Thyroid gland (tissue), 4 donors: Measurements from ENCODE around the gene TSHZ1. TPM values are rescaled to one million over a fixed set of nuclear protein-coding genes. Genes with fewer than 3 reads are reported as not detected.

Experiments
- DNase-seq, 2 donors: peaks; one replicate each; pipeline ENCODE4 v3.0.0-alpha.2; 2019
- H3K27ac ChIP-seq, 3 donors: fragments of 200-600 bp; sonication (generic); 1 replicate in 2 of 3; 2 replicates in 1 of 3; pipeline ENCODE4 v1.5.1; 2016 to 2019; ENCODE audit warnings: mild to moderate bottlenecking in 1 of 3, moderate library complexity in 1 of 3
- H3K27me3 ChIP-seq: fragments of 200-600 bp; sonication (generic); one replicate; pipeline ENCODE4 v1.5.1; 2019
- H3K36me3 ChIP-seq, 2 donors: fragments of 200-600 bp; sonication (generic); one replicate each; pipeline ENCODE4 v1.5.1; 2016 to 2019
- H3K4me1 ChIP-seq, 2 donors: fragments of 200-600 bp; sonication (generic); one replicate each; pipeline ENCODE4 v1.5.1; 2017 to 2019
- H3K4me3 ChIP-seq, 3 donors: fragments of 200-600 bp; sonication (generic); replicated peaks in 1 of 3; 1 replicate in 2 of 3; 2 replicates in 1 of 3; pipeline ENCODE4 v1.5.1; 2016; ENCODE audit warnings: mild to moderate bottlenecking in 1 of 3
- H3K9me3 ChIP-seq: fragments of 200-600 bp; sonication (generic); one replicate; pipeline ENCODE4 v1.5.1; 2017
- POLR2A ChIP-seq, 2 donors: fragments of 450-650 bp; IDR thresholded peaks; one replicate each; pipeline ENCODE4 v1.6.1; 2017; ENCODE audit warnings: antibody characterized with exemption in 2 of 2, mild to moderate bottlenecking in 2 of 2, moderate library complexity in 1 of 2
- WGBS, 2 donors: methylation state at CpG; one replicate each; pipeline ENCODE4 v1.1.5; 2017; 5-methylcytosine and 5-hydroxymethylcytosine counted together
- intact Hi-C: fragments of 100-400 bp; cut with DNase I; formaldehyde crosslinking; loops from one replicate; pipeline ENCODE4 v1.15.1; 2023
- total RNA-seq, 4 donors: library from RNA; depleted of rRNA; stranded (reverse); fragments of >200 nt; gene quantifications; one replicate each; pipeline ENCODE4 v1.2.3, GENCODE V29; 2016
- TF ChIP-seq, protein P1 (sequence below), 6 experiments: fragments of 200-600 bp in 3 of 6; fragments of 450-650 bp in 3 of 6; sonication (generic) in 3 of 6; IDR thresholded peaks; one replicate each; pipeline ENCODE4 v1.5.1; 2016 to 2019; ENCODE audit warnings: antibody characterized with exemption in 6 of 6, mild to moderate bottlenecking in 2 of 6, inconsistent platforms in 1 of 6, moderate library complexity in 1 of 6

The TSHZ1 gene
- total RNA-seq, 4 donors from 2014 or later: 17.9 to 22.2 (median 19.0) TPM

DNA sequence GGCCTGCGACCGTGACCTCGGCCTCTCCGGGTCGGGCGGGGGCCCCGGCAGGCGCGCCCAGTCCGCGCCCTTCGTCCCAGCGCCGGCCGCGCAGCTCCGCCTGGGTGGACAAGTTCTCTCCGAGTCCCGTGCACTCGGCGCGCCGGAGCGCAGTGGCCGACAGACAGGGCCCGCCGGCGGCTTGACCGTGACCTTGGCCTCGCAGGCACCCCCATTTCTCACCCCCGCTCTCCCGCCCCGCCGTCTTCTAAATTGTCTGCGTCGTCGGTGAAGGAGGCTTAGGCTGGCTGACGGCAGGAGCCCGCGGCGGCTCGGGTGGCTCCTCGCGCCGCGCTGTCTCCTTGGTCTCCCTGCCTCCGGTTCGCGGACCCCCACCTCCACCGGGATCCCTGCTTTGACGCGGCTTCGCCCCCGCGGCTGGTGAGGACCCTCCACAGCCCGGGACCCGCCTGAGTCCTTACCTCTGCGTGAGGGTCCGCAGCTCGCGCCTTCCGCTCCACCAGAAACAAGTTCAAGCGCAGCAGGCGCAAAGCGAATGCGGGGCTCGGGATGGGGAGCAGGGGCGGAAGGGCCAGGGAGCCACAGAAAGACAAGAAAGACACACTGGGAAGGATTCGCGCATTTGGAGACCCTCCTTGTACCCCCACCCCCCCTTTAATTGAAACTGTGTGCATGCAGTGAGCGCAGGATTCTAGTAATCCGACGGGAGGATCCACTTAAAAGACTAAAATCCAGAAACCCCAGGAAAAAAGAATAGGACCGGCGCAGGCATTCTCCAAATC is 5.7 kb upstream of the TSHZ1 start:
- intact Hi-C loops: loop anchor here (10.0 kb wide), 1 partner anchor 130 kb away; no protein-coding TSS in a partner anchor
- H3K4me1 ChIP-seq: peaks cover 22 to 39% of the 10 kb centered on the region in 2 donors
- peak overlapping the region in 2 of 3 donors; percentile 23 to 29 for H3K4me3 ChIP-seq
- no peaks in the 10 kb centered on the region for H3K9me3 ChIP-seq
- WGBS, 2 donors: 27 to 60% methylated on average over 30 to 41 of the region's 75 CpGs
- no peaks in the 10 kb centered on the region for H3K27me3 ChIP-seq
- H3K36me3 ChIP-seq: peaks cover 3 to 6% of the 10 kb centered on the region in 2 donors
- TF ChIP-seq, protein P1, sequence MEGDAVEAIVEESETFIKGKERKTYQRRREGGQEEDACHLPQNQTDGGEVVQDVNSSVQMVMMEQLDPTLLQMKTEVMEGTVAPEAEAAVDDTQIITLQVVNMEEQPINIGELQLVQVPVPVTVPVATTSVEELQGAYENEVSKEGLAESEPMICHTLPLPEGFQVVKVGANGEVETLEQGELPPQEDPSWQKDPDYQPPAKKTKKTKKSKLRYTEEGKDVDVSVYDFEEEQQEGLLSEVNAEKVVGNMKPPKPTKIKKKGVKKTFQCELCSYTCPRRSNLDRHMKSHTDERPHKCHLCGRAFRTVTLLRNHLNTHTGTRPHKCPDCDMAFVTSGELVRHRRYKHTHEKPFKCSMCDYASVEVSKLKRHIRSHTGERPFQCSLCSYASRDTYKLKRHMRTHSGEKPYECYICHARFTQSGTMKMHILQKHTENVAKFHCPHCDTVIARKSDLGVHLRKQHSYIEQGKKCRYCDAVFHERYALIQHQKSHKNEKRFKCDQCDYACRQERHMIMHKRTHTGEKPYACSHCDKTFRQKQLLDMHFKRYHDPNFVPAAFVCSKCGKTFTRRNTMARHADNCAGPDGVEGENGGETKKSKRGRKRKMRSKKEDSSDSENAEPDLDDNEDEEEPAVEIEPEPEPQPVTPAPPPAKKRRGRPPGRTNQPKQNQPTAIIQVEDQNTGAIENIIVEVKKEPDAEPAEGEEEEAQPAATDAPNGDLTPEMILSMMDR (IDR thresholded peaks at IDR 0.05): no peak
- TF ChIP-seq POLR2A (IDR thresholded peaks at IDR 0.05): no peak
- peak overlapping the region in 2 of 3 donors; percentile 19 to 47 for H3K27ac ChIP-seq
- peak; percentile 62 to 75 for DNase-seq

DNA sequence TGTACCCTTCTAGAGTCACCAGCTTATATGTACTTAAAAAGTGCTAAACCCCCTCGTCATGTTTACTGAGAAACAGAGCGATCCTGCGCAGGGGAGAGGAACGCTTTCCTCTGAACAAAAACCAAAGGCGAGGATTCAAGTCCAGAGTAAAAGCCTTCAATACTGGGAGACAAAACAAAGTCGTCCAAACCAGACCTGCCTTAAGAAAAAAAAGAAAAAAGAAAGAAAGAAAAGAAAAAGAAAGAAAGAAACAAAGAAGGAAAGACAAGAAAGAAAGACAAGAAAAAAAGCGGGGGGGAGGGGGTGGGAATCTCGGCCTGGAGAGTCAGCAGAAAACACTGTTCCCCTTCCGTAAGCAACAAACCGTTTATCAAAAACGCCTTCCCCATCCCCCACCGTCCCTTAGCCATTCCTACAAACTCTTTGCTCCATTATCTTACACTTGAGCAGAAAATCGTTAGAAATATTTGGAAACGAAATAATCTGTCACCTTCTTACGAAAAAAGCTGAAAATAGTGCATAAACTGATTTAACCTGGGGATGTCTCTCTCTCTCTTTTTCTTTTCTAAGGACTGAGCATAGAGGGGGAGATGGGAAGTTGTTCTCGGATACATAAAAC is 5.0 kb upstream of the TSHZ1 start:
- Histone ChIP-seq H3K4me3 (no peak overlapping the region), H3K9me3 (no peaks in the 10 kb centered on the region), H3K36me3 (peaks cover 3 to 4% of the 10 kb centered on the region in 2 donors), H3K27me3 (no peaks in the 10 kb centered on the region), H3K27ac (no peak overlapping the region), H3K4me1 (peaks cover 28 to 39% of the 10 kb centered on the region in 2 donors)
- TF ChIP-seq, protein P1 (IDR thresholded peaks at IDR 0.05): no peak
- TF ChIP-seq POLR2A (IDR thresholded peaks at IDR 0.05): no peak
- no peak for DNase-seq
- 86 to 89% methylated on average over 16 of the region's 16 CpGs for WGBS, 2 donors
- intact Hi-C loops: loop anchor here (10.0 kb wide), 1 partner anchor 131 kb away; no protein-coding TSS in a partner anchor

DNA sequence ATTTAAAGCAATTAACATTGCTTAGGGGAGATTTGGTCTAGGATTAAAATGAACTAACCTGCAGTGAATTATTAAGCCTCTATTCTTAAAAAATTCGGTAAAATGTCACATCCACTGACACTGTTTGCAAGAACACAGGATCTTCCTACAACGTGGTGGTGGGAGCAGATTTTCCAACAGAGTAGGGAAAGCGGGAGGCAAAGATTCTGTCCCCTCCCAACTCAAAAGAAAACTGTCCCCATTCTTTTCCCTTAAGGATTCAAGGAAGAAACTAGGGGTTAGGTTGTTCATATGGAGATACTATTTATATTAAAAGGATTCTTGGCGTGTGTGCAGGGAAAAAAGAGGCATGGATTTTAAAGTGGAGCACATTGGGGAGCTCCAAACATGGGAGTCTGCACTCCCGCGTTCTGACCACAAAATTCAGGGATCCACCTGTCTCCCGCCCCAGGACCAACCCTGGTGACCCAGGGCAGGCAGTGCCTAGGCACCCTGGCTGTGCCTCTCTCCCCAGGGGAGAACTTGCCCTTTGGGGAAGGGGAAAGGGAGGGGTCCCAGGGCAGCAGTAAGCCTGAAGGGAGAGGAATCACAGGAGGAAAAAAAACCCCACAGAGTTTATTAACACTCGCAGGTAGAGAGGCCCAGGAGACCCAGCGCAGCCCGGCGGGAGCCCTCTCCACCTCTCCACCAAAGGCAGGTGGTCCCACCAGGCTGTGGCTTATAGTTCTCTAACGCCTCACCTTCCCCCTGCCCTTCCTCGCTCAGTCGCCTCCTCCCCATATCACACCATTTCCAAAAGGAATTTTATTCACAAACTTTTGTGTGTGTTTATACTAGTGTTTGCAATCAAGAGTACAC is 3.9 kb upstream of the TSHZ1 start:
- H3K27me3 ChIP-seq: no peaks in the 10 kb centered on the region
- no peak for DNase-seq
- no peaks in the 10 kb centered on the region for H3K9me3 ChIP-seq
- H3K36me3 ChIP-seq: peaks cover 0 to 2% of the 10 kb centered on the region in 2 donors
- H3K4me1 ChIP-seq: peaks cover 28 to 39% of the 10 kb centered on the region in 2 donors
- intact Hi-C loops: loop anchor here (10.0 kb wide), 1 partner anchor 132 kb away; no protein-coding TSS in a partner anchor
- no peak for TF ChIP-seq POLR2A (IDR thresholded peaks at IDR 0.05)
- TF ChIP-seq, protein P1 (IDR thresholded peaks at IDR 0.05): no peak
- WGBS, 2 donors: 78 to 79% methylated on average over 13 to 14 of the region's 14 CpGs
- peak overlapping the region in 2 of 3 donors; percentile 1 to 30 for H3K27ac ChIP-seq
- H3K4me3 ChIP-seq: no peak overlapping the region

DNA sequence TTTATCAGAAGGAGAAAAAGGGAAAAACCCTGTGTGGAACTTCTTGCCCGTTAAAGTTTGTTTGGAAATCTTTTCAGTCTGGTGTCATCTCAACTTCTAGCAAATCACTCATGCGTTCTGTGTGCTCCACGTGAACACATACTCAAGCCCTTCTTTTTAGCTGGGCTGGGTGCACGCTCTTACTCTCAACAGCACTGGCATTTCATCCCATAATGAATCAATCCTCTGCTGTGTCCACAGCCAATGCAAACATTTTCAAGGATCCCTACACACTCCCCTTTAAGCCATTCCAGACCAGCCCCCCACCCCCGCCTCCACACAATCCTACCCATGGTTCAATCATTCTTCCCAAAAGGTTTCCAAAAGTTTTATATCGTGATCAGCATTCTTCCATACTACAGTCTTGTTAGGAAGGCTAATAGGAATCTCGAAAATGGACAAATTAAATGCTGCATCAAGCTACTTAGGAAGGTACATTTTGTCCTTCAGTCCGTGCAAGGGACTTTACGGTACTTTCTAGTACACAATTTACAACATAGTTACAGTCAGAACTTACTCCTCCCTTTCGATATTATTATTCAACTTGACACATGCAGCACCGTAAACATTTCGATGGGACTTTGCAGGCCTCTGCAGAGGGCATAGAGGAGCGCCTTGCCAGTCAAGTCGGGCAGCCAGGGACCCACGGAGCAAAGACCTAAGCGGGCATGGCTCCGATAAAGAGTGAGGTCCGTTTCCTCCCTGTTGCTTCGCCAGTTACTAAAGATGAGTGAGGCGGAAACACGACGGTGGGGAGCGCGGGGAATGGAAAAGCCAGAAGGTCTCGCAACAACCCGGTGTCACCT is 3.1 kb upstream of the TSHZ1 start:
- 6 to 7% methylated on average over 18 to 26 of the region's 26 CpGs for WGBS, 2 donors
- peak; percentile 52 to 60 for DNase-seq
- intact Hi-C loops: loop anchor here (10.0 kb wide), 1 partner anchor 133 kb away; no protein-coding TSS in a partner anchor

More for the DNA sequence above, 3.1 kb upstream of the TSHZ1 start:
- Histone ChIP-seq H3K27me3 (no peaks in the 10 kb centered on the region), H3K27ac (peak overlapping the region in 2 of 3 donors; percentile 98 to 99), H3K36me3 (no peaks in the 10 kb centered on the region), H3K4me3 (peak overlapping the region; percentile 54 to 95 (median 94)), H3K4me1 (peaks cover 30 to 42% of the 10 kb centered on the region in 2 donors), H3K9me3 (no peaks in the 10 kb centered on the region)
- TF ChIP-seq, protein P1 (IDR thresholded peaks at IDR 0.05): no peak
- TF ChIP-seq POLR2A (IDR thresholded peaks at IDR 0.05): no peak
